Suprapubic skin (tissue), 4 donors: Measurements from ENCODE around the gene CLASP1.

ENCODE experiments used
- EP300 ChIP-seq: sonication (generic); formaldehyde crosslinking; IDR thresholded peaks from one replicate; pipeline ENCODE4 v1.6.1; 2017; ENCODE audit warnings: antibody characterized with exemption
- POLR2A ChIP-seq, 2 donors: fragments of 450-650 bp; IDR thresholded peaks; one replicate each; pipeline ENCODE4 v1.6.1; 2017; ENCODE audit warnings: antibody characterized with exemption in 2 of 2, mild to moderate bottlenecking in 2 of 2, moderate library complexity in 2 of 2
- POLR2AphosphoS5 ChIP-seq, 3 donors: sonication (generic); formaldehyde crosslinking; IDR thresholded peaks; one replicate each; pipeline ENCODE4 v1.6.1; 2017; ENCODE audit warnings: antibody characterized with exemption in 3 of 3
- TF ChIP-seq, protein P1 (sequence below), 2 donors: fragments of 200-600 bp in 1 of 2; fragments of 450-650 bp in 1 of 2; sonication (generic) in 1 of 2; IDR thresholded peaks; one replicate each; pipeline ENCODE4 v1.5.1; 2016 to 2019; ENCODE audit warnings: antibody characterized with exemption in 2 of 2, mild to moderate bottlenecking in 1 of 2, moderate library complexity in 1 of 2

DNA sequence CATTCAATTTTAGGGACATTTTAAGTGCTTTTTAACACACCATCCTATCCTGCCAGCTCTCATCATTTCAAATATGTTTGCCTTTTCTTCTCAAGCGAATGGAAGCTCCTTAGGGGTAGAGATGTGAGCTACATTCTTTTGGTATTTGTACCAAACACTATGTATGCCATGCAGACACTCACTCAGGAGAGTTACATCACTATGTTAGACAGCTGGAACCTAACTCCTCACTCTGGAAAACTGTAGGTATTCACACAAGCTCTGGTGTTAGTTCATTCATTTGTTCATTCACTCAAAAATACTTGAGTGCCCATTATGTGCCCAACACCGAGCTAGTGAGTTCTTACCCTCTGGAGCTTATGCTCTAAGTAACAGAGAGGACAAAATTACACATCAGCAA is 144.9 kb downstream of the CLASP1 start:
- no peak for TF ChIP-seq POLR2AphosphoS5 (IDR thresholded peaks at IDR 0.05)
- TF ChIP-seq POLR2A (IDR thresholded peaks at IDR 0.05) = no peak
- TF ChIP-seq, protein P1, sequence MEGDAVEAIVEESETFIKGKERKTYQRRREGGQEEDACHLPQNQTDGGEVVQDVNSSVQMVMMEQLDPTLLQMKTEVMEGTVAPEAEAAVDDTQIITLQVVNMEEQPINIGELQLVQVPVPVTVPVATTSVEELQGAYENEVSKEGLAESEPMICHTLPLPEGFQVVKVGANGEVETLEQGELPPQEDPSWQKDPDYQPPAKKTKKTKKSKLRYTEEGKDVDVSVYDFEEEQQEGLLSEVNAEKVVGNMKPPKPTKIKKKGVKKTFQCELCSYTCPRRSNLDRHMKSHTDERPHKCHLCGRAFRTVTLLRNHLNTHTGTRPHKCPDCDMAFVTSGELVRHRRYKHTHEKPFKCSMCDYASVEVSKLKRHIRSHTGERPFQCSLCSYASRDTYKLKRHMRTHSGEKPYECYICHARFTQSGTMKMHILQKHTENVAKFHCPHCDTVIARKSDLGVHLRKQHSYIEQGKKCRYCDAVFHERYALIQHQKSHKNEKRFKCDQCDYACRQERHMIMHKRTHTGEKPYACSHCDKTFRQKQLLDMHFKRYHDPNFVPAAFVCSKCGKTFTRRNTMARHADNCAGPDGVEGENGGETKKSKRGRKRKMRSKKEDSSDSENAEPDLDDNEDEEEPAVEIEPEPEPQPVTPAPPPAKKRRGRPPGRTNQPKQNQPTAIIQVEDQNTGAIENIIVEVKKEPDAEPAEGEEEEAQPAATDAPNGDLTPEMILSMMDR (IDR thresholded peaks at IDR 0.05) = no peak
- no peak for TF ChIP-seq EP300
